Vagina (tissue), 2 donors: ENCODE data around the gene TOGARAM2. TPM values are rescaled to one million over a fixed set of nuclear protein-coding genes. Genes with fewer than 3 reads are reported as not detected.

ENCODE experiments used
- DNase-seq, 2 donors: peaks; one replicate each; pipeline ENCODE4 v3.0.0-alpha.2; 2017; ENCODE audit errors: extremely low spot score in 2 of 2
- H3K27ac ChIP-seq: fragments of 200-600 bp; sonication (generic); one replicate; pipeline ENCODE4 v1.5.1; 2019
- H3K27me3 ChIP-seq: fragments of 200-600 bp; sonication (generic); one replicate; pipeline ENCODE4 v1.5.1; 2019
- H3K36me3 ChIP-seq, 2 donors: fragments of 200-600 bp; sonication (generic); one replicate each; pipeline ENCODE4 v1.5.1; 2017 to 2019
- H3K4me1 ChIP-seq: fragments of 200-600 bp; sonication (generic); one replicate; pipeline ENCODE4 v1.5.1; 2019
- H3K4me3 ChIP-seq, 2 donors: fragments of 200-600 bp; sonication (generic); 1 replicate in 1 of 2; 2 replicates in 1 of 2; pipeline ENCODE4 v1.5.1; 2016 to 2019
- H3K9me3 ChIP-seq: fragments of 200-600 bp; sonication (generic); one replicate; pipeline ENCODE4 v1.5.1; 2019
- POLR2A ChIP-seq, 2 donors: fragments of 450-650 bp; IDR thresholded peaks; one replicate each; pipeline ENCODE4 v1.6.1; 2017; ENCODE audit warnings: antibody characterized with exemption in 2 of 2, mild to moderate bottlenecking in 2 of 2, moderate library complexity in 2 of 2
- POLR2AphosphoS5 ChIP-seq, 2 donors: sonication (generic); formaldehyde crosslinking; IDR thresholded peaks; one replicate each; pipeline ENCODE4 v1.9.0; 2017; ENCODE audit warnings: antibody characterized with exemption in 2 of 2, mild to moderate bottlenecking in 2 of 2, low read depth in 1 of 2; ENCODE audit not compliant: insufficient read depth in 1 of 2
- intact Hi-C: fragments of 100-400 bp; cut with DNase I; formaldehyde crosslinking; loops from one replicate; pipeline ENCODE4 v1.15.1; 2023
- total RNA-seq: library from RNA; depleted of rRNA; stranded (reverse); fragments of >200 nt; gene quantifications from one replicate; pipeline ENCODE4 v1.2.3, GENCODE V29; 2016
- TF ChIP-seq, protein P1 (sequence below), 3 experiments: fragments of 450-650 bp in 2 of 3; fragments of 200-600 bp in 1 of 3; sonication (generic) in 1 of 3; IDR thresholded peaks; one replicate each; pipeline ENCODE4 v1.5.1; 2017 to 2019; ENCODE audit warnings: antibody characterized with exemption in 3 of 3, mild to moderate bottlenecking in 2 of 3, moderate library complexity in 2 of 3

Gene TOGARAM2
- total RNA-seq, 1 donor from 2014 or later = under 0.01 TPM

DNA sequence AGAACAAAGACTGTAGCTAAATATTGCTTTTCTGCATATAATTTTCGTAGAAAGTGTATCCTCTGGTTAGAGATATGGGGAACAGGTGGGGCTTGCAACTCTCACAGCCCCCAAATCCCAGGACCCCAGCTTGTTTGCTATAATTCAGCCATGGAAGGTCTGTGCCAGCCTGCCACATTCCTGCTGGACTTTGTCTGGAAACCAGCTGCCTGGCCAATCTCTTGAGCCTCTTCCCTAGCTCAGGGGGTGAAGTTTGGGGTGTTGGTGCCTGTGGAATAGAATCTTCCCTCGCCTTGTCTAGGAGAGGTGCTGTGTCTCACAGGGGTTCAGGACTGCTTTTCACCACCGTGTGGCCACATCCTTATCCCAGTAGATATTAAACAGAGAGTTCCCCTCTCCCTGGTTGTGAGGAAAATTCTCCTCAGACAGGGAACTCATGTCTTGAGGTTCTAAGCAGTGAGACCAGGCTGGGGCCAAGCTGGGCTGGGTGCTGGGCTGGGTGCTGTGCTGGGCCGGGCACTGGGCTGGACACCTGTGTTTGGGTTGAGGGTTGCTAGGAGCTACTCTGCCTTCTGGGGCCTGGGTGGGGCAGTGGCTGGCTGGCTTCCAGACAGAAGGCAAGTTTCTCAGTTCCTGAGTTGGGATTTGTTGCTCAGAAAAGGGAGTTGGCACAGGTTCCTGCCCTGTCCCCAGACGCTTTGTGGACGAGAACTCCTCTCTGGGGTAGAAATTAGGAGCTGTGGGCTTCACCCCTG lies 12.3 kb downstream of the TOGARAM2 start:
- Histone ChIP-seq H3K36me3 (no peaks in the 10 kb centered on the region), H3K27me3 (no peaks in the 10 kb centered on the region), H3K27ac (no peak overlapping the region), H3K4me3 (no peak overlapping the region), H3K4me1 (peaks cover 19% of the 10 kb centered on the region), H3K9me3 (no peaks in the 10 kb centered on the region)
- intact Hi-C loops = no loop called here
- no peak for DNase-seq
- TF ChIP-seq POLR2A (IDR thresholded peaks at IDR 0.05) (no peak), POLR2AphosphoS5 (IDR thresholded peaks at IDR 0.05; ENCODE audit: insufficient read depth in 1 of 2, low read depth in 1 of 2) (no peak)
- TF ChIP-seq, protein P1, sequence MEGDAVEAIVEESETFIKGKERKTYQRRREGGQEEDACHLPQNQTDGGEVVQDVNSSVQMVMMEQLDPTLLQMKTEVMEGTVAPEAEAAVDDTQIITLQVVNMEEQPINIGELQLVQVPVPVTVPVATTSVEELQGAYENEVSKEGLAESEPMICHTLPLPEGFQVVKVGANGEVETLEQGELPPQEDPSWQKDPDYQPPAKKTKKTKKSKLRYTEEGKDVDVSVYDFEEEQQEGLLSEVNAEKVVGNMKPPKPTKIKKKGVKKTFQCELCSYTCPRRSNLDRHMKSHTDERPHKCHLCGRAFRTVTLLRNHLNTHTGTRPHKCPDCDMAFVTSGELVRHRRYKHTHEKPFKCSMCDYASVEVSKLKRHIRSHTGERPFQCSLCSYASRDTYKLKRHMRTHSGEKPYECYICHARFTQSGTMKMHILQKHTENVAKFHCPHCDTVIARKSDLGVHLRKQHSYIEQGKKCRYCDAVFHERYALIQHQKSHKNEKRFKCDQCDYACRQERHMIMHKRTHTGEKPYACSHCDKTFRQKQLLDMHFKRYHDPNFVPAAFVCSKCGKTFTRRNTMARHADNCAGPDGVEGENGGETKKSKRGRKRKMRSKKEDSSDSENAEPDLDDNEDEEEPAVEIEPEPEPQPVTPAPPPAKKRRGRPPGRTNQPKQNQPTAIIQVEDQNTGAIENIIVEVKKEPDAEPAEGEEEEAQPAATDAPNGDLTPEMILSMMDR (IDR thresholded peaks at IDR 0.05) = no peak

DNA sequence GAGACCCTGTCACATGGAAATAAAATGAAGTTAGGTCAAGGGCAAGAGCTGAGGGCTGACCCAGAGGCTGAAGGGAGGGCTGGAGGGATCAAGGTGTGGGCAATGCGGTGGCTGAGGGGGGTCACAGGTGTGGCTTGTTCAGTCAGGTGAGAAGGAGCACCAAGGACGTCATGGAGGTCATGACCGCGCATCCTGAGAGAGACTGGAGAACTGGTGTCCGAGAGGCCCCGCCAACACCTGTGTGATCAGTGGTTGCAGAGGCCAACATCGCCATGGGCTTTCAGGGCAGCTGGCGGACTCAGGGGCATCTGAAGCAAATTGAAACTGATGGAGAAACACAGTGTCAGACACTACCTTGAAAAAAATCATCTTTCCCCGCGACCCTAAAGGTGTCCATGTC lies 13.0 kb downstream of the TOGARAM2 start:
- H3K4me3 ChIP-seq = no peak overlapping the region
- no peaks in the 10 kb centered on the region for H3K27me3 ChIP-seq
- H3K36me3 ChIP-seq = no peaks in the 10 kb centered on the region
- H3K4me1 ChIP-seq = peaks cover 22% of the 10 kb centered on the region
- no peak for TF ChIP-seq POLR2A (IDR thresholded peaks at IDR 0.05)
- TF ChIP-seq POLR2AphosphoS5 (IDR thresholded peaks at IDR 0.05; ENCODE audit: insufficient read depth in 1 of 2, low read depth in 1 of 2) = no peak
- TF ChIP-seq, protein P1 (IDR thresholded peaks at IDR 0.05) = no peak
- intact Hi-C loops = no loop called here
- H3K27ac ChIP-seq = no peak overlapping the region
- DNase-seq = no peak
- no peaks in the 10 kb centered on the region for H3K9me3 ChIP-seq

DNA sequence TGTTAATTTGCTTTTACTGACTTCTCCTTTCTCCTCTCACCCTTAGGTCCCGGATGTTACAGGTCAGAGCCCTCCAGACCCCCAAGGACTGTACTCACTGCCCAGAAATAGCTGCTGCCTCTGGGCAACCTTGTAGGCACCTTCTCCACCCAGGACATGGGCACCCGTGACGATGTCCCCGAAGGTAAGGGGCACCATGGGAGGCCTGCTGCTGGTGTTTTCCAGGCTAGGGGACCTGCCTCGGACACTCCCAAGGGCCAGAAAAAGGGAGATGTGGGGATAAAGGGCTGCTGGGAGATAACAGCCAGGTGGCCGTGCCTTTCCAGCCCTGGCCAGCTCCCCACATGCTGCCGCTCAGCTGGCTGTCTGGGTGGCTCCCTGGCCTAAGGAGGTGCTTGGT lies 13.6 kb downstream of the TOGARAM2 start:
- no peak for DNase-seq
- Histone ChIP-seq H3K9me3 (no peaks in the 10 kb centered on the region), H3K4me3 (no peak overlapping the region), H3K4me1 (peaks cover 22% of the 10 kb centered on the region), H3K36me3 (no peaks in the 10 kb centered on the region), H3K27ac (no peak overlapping the region), H3K27me3 (no peaks in the 10 kb centered on the region)
- TF ChIP-seq POLR2AphosphoS5 (IDR thresholded peaks at IDR 0.05; ENCODE audit: insufficient read depth in 1 of 2, low read depth in 1 of 2) = no peak
- TF ChIP-seq POLR2A (IDR thresholded peaks at IDR 0.05) = no peak
- TF ChIP-seq, protein P1 (IDR thresholded peaks at IDR 0.05) = no peak
- intact Hi-C loops = no loop called here

DNA sequence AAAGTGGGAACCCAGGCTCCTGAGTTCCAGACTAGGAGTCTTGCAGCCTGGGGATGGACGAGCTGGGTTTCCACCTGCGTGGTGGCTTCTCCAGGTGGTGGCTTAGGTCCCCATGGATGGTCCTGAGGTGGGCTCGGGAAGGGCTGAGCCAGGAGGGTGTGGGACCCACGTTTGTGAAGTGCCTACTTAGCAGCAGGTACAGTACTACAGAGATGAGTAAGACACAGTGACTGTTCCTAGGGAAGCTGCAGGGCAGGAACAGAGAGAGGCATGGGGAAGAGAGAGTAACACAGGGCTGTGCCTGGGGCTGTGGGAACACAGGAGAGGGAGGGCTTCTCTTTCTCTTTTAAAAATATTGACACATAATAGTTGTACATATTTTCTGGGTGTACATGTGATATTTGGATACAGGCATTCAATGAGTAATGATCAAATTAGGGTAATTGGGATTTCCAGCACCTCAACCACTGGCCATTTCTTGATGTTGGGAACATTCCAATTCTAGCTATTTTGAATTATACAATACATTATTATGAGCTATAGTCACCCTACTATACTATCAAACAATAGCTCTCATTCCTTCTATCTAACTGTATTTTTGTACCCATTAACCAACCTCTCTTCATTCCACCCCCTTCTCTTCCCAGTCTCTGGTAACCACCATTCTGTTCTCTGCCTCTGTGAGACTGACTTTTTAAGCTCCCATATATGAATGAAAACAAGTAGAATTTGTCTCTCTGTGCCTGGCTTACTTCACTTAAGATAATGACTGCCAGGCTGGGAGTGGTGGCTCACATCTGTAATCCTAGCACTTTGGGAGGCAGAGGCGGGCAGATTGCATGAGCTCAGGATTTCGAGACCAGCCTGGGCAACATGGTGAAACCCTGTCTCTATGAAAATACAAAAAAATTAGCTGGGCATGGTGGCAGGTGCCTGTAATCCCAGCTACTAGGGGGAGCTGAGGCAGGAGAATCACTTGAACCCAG lies 15.0 kb downstream of the TOGARAM2 start:
- H3K36me3 ChIP-seq = no peaks in the 10 kb centered on the region
- H3K4me1 ChIP-seq = peaks cover 18% of the 10 kb centered on the region
- no peak overlapping the region for H3K4me3 ChIP-seq
- no peaks in the 10 kb centered on the region for H3K27me3 ChIP-seq
- TF ChIP-seq, protein P1 (IDR thresholded peaks at IDR 0.05) = no peak
- TF ChIP-seq POLR2AphosphoS5 (IDR thresholded peaks at IDR 0.05; ENCODE audit: insufficient read depth in 1 of 2, low read depth in 1 of 2) = no peak
- DNase-seq = no peak
- no peaks in the 10 kb centered on the region for H3K9me3 ChIP-seq
- intact Hi-C loops = no loop called here
- no peak overlapping the region for H3K27ac ChIP-seq
